HEK293 (cell line): ENCODE measurements around the gene NGB.

ENCODE experiments used
- CTCF ChIA-PET: fragments of 350-600 bp; formaldehyde crosslinking; extraction: SDS; loops from one replicate; lab custom pipeline; 2021; ENCODE audit warnings: antibody characterized with exemption; lab: Yijun Ruan, JAX
- POLR2A ChIA-PET: fragments of 300-600 bp; formaldehyde crosslinking; extraction: SDS; loops from one replicate; lab custom pipeline; 2020; ENCODE audit warnings: antibody characterized with exemption, inconsistent platforms; lab: Yijun Ruan, JAX
- H3K27ac ChIP-seq: fragments of 200-500 bp; sonication (Bioruptor generic); 2 replicates; pipeline ENCODE4 v1.5.1; 2014; ENCODE audit warnings: low read depth, low read length, control low read depth, inconsistent platforms; ENCODE audit errors: extremely low read depth
- H3K36me3 ChIP-seq, 2 experiments: fragments of 200-500 bp in 1 of 2; sonication (Bioruptor generic) in 1 of 2; 1 replicate in 1 of 2; 2 replicates in 1 of 2; pipeline ENCODE4 v1.5.1; 2014 to 2017; ENCODE audit warnings: inconsistent platforms in 2 of 2, low read length in 2 of 2; ENCODE audit not compliant: control insufficient read depth in 2 of 2, insufficient read depth in 1 of 2
- H3K4me1 ChIP-seq: fragments of 200-500 bp; sonication (Bioruptor generic); 2 replicates; pipeline ENCODE4 v1.5.1; 2014; ENCODE audit warnings: mild to moderate bottlenecking, low read length, inconsistent platforms; ENCODE audit not compliant: control insufficient read depth, insufficient read depth
- H3K4me3 ChIP-seq: 2 replicates; pipeline ENCODE4 v1.5.1; 2011; ENCODE audit warnings: low read depth, mild to moderate bottlenecking, control low read depth, low read length, moderate library complexity
- H3K9me3 ChIP-seq: fragments of 200-500 bp; sonication (Bioruptor generic); 2 replicates; pipeline ENCODE4 v1.5.1; 2014; ENCODE audit warnings: low read depth, low read length, inconsistent platforms; ENCODE audit not compliant: control insufficient read depth, insufficient read depth
- FEZF1 ChIP-seq: fragments of 450-650 bp; formaldehyde crosslinking; IDR thresholded peaks from 2 replicates; pipeline ENCODE4 v1.5.1; 2016; ENCODE audit warnings: missing biosample characterization, missing genetic modification characterization
- GLIS2 ChIP-seq: fragments of 450-650 bp; formaldehyde crosslinking; IDR thresholded peaks from 2 replicates; pipeline ENCODE4 v1.5.1; 2016; ENCODE audit warnings: missing biosample characterization, missing genetic modification characterization
- HOXC10 ChIP-seq: sonication (generic); formaldehyde crosslinking; IDR thresholded peaks from 2 replicates; pipeline ENCODE4 v1.8.1; 2023; ENCODE audit warnings: mild to moderate bottlenecking, missing genetic modification reagents
- KLF1 ChIP-seq: fragments of 450-650 bp; formaldehyde crosslinking; IDR thresholded peaks from 2 replicates; pipeline ENCODE4 v1.5.1; 2016; ENCODE audit warnings: missing biosample characterization, missing genetic modification characterization
- YY1 ChIP-seq: fragments of 450-650 bp; formaldehyde crosslinking; IDR thresholded peaks from 2 replicates; pipeline ENCODE4 v1.5.1; 2018; ENCODE audit warnings: missing biosample characterization, missing genetic modification characterization
- ZNF132 ChIP-seq: fragments of 450-650 bp; formaldehyde crosslinking; IDR thresholded peaks from 2 replicates; pipeline ENCODE4 v1.5.1; 2017; ENCODE audit warnings: missing biosample characterization, missing genetic modification characterization, borderline replicate concordance
- ZNF155 ChIP-seq: fragments of 450-650 bp; formaldehyde crosslinking; IDR thresholded peaks from 2 replicates; pipeline ENCODE4 v1.5.1; 2016; ENCODE audit warnings: missing biosample characterization, missing genetic modification characterization
- ZNF292 ChIP-seq: fragments of 450-650 bp; formaldehyde crosslinking; IDR thresholded peaks from 2 replicates; pipeline ENCODE4 v1.5.1; 2016; ENCODE audit warnings: low read depth, missing biosample characterization, missing genetic modification characterization, borderline replicate concordance
- ZNF324 ChIP-seq: fragments of 450-650 bp; formaldehyde crosslinking; IDR thresholded peaks from 2 replicates; pipeline ENCODE4 v1.5.1; 2016; ENCODE audit warnings: missing biosample characterization, missing genetic modification characterization
- ZNF398 ChIP-seq: fragments of 450-650 bp; formaldehyde crosslinking; IDR thresholded peaks from 2 replicates; pipeline ENCODE4 v1.5.1; 2017; ENCODE audit warnings: missing biosample characterization, missing genetic modification characterization
- ZNF449 ChIP-seq: fragments of 450-650 bp; formaldehyde crosslinking; IDR thresholded peaks from 2 replicates; pipeline ENCODE4 v1.5.1; 2017; ENCODE audit warnings: missing biosample characterization, mild to moderate bottlenecking, missing genetic modification characterization, moderate library complexity
- ZNF571 ChIP-seq: fragments of 450-650 bp; formaldehyde crosslinking; IDR thresholded peaks from 2 replicates; pipeline ENCODE4 v1.5.0; 2017; ENCODE audit warnings: missing biosample characterization, missing genetic modification characterization
- ZNF580 ChIP-seq: fragments of 450-650 bp; formaldehyde crosslinking; IDR thresholded peaks from 2 replicates; pipeline ENCODE4 v1.5.1; 2016; ENCODE audit warnings: missing biosample characterization, missing genetic modification characterization
- ZNF626 ChIP-seq: fragments of 450-650 bp; sonication (Bioruptor Pico); formaldehyde crosslinking; IDR thresholded peaks from 2 replicates; pipeline ENCODE4 v1.5.1; 2018; ENCODE audit warnings: missing biosample characterization, missing genetic modification characterization, inconsistent platforms
- ZNF768 ChIP-seq: fragments of 450-650 bp; formaldehyde crosslinking; IDR thresholded peaks from 2 replicates; pipeline ENCODE4 v1.5.1; 2018; ENCODE audit warnings: missing biosample characterization, mild to moderate bottlenecking, missing genetic modification characterization
- ZNF792 ChIP-seq: fragments of 450-650 bp; formaldehyde crosslinking; IDR thresholded peaks from 2 replicates; pipeline ENCODE4 v1.5.1; 2016; ENCODE audit warnings: missing biosample characterization, missing genetic modification characterization
- TF ChIP-seq, protein P1 (sequence below): fragments of 450-650 bp; formaldehyde crosslinking; IDR thresholded peaks from 2 replicates; pipeline ENCODE4 v1.5.1; 2016; ENCODE audit warnings: missing biosample characterization, missing genetic modification characterization
- TF ChIP-seq, protein P2 (sequence below): fragments of 450-650 bp; formaldehyde crosslinking; IDR thresholded peaks from 2 replicates; pipeline ENCODE4 v1.5.1; 2016; ENCODE audit warnings: missing biosample characterization, missing genetic modification characterization
- TF ChIP-seq, protein P3 (sequence below): fragments of 450-650 bp; formaldehyde crosslinking; IDR thresholded peaks from 2 replicates; pipeline ENCODE4 v1.5.1; 2017; ENCODE audit warnings: missing biosample characterization, missing genetic modification characterization
- TF ChIP-seq, protein P4 (sequence below): fragments of 450-650 bp; formaldehyde crosslinking; IDR thresholded peaks from 2 replicates; pipeline ENCODE4 v1.5.1; 2016; ENCODE audit warnings: missing biosample characterization, missing genetic modification characterization
- TF ChIP-seq, protein P5 (sequence below): fragments of 450-650 bp; formaldehyde crosslinking; IDR thresholded peaks from 2 replicates; pipeline ENCODE4 v1.5.1; 2016; ENCODE audit warnings: missing biosample characterization, missing genetic modification characterization

Gene NGB

GRCh38 chr14:77270361-77271112, 469 bp downstream of the NGB start:
- Histone ChIP-seq H3K4me1 (no peaks in the 10 kb centered on the region), H3K9me3 (no peaks in the 10 kb centered on the region), H3K27ac (no peak overlapping the region), H3K4me3 (no peak overlapping the region), H3K36me3 (no peaks in the 10 kb centered on the region)
- ChIA-PET POLR2A (no interaction called here), CTCF (no interaction called here)
- TF ChIP-seq, protein P1, sequence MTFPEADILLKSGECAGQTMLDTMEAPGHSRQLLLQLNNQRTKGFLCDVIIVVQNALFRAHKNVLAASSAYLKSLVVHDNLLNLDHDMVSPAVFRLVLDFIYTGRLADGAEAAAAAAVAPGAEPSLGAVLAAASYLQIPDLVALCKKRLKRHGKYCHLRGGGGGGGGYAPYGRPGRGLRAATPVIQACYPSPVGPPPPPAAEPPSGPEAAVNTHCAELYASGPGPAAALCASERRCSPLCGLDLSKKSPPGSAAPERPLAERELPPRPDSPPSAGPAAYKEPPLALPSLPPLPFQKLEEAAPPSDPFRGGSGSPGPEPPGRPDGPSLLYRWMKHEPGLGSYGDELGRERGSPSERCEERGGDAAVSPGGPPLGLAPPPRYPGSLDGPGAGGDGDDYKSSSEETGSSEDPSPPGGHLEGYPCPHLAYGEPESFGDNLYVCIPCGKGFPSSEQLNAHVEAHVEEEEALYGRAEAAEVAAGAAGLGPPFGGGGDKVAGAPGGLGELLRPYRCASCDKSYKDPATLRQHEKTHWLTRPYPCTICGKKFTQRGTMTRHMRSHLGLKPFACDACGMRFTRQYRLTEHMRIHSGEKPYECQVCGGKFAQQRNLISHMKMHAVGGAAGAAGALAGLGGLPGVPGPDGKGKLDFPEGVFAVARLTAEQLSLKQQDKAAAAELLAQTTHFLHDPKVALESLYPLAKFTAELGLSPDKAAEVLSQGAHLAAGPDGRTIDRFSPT, result no peak
- TF ChIP-seq ZNF398 (tag by site-specific recombination) (no peak), HOXC10 (CRISPR knock-in tag) (no peak), GLIS2 (tag by site-specific recombination) (no peak), ZNF132 (tag by site-specific recombination) (no peak), ZNF155 (tag by site-specific recombination) (no peak)
- TF ChIP-seq, protein P2, sequence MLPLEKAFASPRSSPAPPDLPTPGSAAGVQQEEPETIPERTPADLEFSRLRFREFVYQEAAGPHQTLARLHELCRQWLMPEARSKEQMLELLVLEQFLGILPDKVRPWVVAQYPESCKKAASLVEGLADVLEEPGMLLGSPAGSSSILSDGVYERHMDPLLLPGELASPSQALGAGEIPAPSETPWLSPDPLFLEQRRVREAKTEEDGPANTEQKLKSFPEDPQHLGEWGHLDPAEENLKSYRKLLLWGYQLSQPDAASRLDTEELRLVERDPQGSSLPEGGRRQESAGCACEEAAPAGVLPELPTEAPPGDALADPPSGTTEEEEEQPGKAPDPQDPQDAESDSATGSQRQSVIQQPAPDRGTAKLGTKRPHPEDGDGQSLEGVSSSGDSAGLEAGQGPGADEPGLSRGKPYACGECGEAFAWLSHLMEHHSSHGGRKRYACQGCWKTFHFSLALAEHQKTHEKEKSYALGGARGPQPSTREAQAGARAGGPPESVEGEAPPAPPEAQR, result no peak
- TF ChIP-seq, protein P3, sequence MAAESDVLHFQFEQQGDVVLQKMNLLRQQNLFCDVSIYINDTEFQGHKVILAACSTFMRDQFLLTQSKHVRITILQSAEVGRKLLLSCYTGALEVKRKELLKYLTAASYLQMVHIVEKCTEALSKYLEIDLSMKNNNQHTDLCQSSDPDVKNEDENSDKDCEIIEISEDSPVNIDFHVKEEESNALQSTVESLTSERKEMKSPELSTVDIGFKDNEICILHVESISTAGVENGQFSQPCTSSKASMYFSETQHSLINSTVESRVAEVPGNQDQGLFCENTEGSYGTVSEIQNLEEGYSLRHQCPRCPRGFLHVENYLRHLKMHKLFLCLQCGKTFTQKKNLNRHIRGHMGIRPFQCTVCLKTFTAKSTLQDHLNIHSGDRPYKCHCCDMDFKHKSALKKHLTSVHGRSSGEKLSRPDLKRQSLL (tag by site-specific recombination), result no peak

DNA sequence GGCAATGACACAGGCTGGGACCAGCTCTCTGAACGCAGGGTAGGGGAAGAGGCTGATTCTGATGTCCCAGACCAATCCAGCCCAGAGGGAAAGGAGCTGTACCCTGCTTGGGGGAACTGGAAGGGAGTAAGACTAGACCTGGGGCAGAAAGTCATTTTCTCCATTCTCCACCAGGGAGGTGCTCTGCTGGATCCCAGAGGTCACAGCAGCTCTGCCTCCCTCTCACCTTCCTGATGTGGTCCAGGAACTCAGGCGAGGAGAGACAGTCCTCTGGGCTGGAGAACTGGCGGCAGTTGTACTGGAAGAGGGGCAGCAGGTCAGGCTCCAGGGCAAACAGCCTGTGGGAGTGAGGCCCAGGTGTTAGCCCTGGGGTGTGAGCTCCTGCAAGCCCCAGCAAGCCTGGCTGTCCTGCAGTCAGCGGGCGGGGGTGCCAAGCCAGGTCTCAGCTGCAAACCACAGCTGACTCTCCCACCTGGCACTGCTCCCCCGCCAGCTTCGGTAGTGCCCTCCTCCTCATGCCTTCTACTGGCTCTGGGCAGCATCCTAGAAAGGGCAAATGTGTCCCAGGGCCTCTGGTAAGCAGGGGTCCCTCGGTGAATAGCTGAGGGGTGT, 1.9 kb downstream of the NGB start:
- H3K27ac ChIP-seq, result no peak overlapping the region
- ChIA-PET CTCF (interaction anchor here (0.9 kb wide), 1 partner anchor 137 kb away, joined by 5 read pairs; no protein-coding TSS in a partner anchor), POLR2A (no interaction called here)
- no peaks in the 10 kb centered on the region for H3K4me1 ChIP-seq
- no peaks in the 10 kb centered on the region for H3K36me3 ChIP-seq
- no peak overlapping the region for H3K4me3 ChIP-seq
- H3K9me3 ChIP-seq, result no peaks in the 10 kb centered on the region
- TF ChIP-seq KLF1 (tag by site-specific recombination) (no peak), ZNF571 (tag by site-specific recombination) (no peak), ZNF449 (tag by site-specific recombination) (no peak), ZNF324 (tag by site-specific recombination) (no peak), ZNF768 (tag by site-specific recombination) (no peak), YY1 (tag by site-specific recombination) (no peak), ZNF580 (tag by site-specific recombination) (no peak), FEZF1 (tag by site-specific recombination) (no peak), ZNF626 (tag by site-specific recombination) (no peak), ZNF792 (tag by site-specific recombination) (no peak), ZNF292 (tag by site-specific recombination) (no peak)
- TF ChIP-seq, protein P4, sequence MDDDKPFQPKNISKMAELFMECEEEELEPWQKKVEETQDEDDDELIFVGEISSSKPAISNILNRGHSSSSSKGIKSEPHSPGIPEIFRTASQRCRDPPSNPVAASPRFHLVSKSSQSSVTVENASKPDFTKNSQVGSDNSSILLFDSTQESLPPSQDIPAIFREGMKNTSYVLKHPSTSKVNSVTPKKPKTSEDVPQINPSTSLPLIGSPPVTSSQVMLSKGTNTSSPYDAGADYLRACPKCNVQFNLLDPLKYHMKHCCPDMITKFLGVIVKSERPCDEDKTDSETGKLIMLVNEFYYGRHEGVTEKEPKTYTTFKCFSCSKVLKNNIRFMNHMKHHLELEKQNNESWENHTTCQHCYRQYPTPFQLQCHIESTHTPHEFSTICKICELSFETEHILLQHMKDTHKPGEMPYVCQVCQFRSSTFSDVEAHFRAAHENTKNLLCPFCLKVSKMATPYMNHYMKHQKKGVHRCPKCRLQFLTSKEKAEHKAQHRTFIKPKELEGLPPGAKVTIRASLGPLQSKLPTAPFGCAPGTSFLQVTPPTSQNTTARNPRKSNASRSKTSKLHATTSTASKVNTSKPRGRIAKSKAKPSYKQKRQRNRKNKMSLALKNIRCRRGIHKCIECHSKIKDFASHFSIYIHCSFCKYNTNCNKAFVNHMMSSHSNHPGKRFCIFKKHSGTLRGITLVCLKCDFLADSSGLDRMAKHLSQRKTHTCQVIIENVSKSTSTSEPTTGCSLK, result no peak
- TF ChIP-seq, protein P5, sequence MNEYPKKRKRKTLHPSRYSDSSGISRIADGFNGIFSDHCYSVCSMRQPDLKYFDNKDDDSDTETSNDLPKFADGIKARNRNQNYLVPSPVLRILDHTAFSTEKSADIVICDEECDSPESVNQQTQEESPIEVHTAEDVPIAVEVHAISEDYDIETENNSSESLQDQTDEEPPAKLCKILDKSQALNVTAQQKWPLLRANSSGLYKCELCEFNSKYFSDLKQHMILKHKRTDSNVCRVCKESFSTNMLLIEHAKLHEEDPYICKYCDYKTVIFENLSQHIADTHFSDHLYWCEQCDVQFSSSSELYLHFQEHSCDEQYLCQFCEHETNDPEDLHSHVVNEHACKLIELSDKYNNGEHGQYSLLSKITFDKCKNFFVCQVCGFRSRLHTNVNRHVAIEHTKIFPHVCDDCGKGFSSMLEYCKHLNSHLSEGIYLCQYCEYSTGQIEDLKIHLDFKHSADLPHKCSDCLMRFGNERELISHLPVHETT (tag by site-specific recombination), result no peak
